ENCODE results near the gene ERICH6B.

- TF ChIP-seq MXI1 (IDR thresholded peaks at IDR 0.05; ENCODE audit: borderline replicate concordance, low read depth, low read length) (no peak), POLR2AphosphoS5 (IDR thresholded peaks at IDR 0.05; ENCODE audit: low read depth, low read length) (no peak), TP53 (CRISPR knock-in tag; conservative IDR thresholded peaks at IDR 0.05) (no peak), NR3C1 (CRISPR knock-in tag; IDR thresholded peaks at IDR 0.05) (no peak), ZBTB21 (CRISPR knock-in tag; IDR thresholded peaks at IDR 0.05) (no peak), ZNF318 (CRISPR knock-in tag; IDR thresholded peaks at IDR 0.05) (no peak), THAP7 (CRISPR knock-in tag; IDR thresholded peaks at IDR 0.05) (no peak), SP1 (IDR thresholded peaks at IDR 0.05) (no peak), SP1 (CRISPR knock-in tag; IDR thresholded peaks at IDR 0.05) (no peak), CHD2 (IDR thresholded peaks at IDR 0.05; ENCODE audit: low read depth, low read length) (no peak), ZNF251 (CRISPR knock-in tag; IDR thresholded peaks at IDR 0.05) (no peak), ZNF772 (CRISPR knock-in tag; IDR thresholded peaks at IDR 0.05) (no peak), TOE1 (CRISPR knock-in tag; IDR thresholded peaks at IDR 0.05) (no peak)
- TF ChIP-seq, protein P1, sequence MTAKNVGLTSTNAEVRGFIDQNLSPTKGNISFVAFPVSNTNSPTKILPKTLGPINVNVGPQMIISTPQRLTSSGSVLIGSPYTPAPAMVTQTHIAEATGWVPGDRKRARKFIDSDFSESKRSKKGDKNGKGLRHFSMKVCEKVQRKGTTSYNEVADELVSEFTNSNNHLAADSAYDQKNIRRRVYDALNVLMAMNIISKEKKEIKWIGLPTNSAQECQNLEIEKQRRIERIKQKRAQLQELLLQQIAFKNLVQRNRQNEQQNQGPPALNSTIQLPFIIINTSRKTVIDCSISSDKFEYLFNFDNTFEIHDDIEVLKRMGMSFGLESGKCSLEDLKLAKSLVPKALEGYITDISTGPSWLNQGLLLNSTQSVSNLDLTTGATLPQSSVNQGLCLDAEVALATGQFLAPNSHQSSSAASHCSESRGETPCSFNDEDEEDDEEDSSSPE (CRISPR knock-in tag; IDR thresholded peaks at IDR 0.05), result no peak
These were observed 114.9 kb downstream of the ERICH6B start for GRCh38 chr13:45500492-45501174.
